Gastroesophageal sphincter (tissue), 4 donors: ENCODE measurements around the gene SLC6A16. TPM values are rescaled to one million over a fixed set of nuclear protein-coding genes. Genes with fewer than 3 reads are reported as not detected.

Experiments used
- ATAC-seq: fragments of 150-250 bp; one replicate; pipeline ENCODE4 v1.9.1; 2016; ENCODE audit warnings: mild to moderate bottlenecking, moderate library complexity
- H3K27ac ChIP-seq, 4 donors: fragments of 200-600 bp; sonication (generic) in 3 of 4; 1 replicate in 3 of 4; 2 replicates in 1 of 4; pipeline ENCODE4 v1.5.1; 2016 to 2019
- H3K27me3 ChIP-seq: fragments of 200-600 bp; sonication (generic); one replicate; pipeline ENCODE4 v1.5.1; 2019
- H3K36me3 ChIP-seq, 2 donors: fragments of 200-600 bp; sonication (generic); one replicate each; pipeline ENCODE4 v1.5.1; 2019; ENCODE audit warnings: control low read depth in 1 of 2
- H3K4me1 ChIP-seq, 3 donors: fragments of 200-600 bp; sonication (generic); 1 replicate in 2 of 3; 2 replicates in 1 of 3; pipeline ENCODE4 v1.5.1; 2016 to 2019; ENCODE audit warnings: control low read depth in 2 of 3
- H3K4me3 ChIP-seq, 2 donors: fragments of 200-600 bp; sonication (generic); one replicate each; pipeline ENCODE4 v1.5.1; 2019; ENCODE audit warnings: mild to moderate bottlenecking in 1 of 2, moderate library complexity in 1 of 2
- H3K9me3 ChIP-seq, 3 donors: fragments of 200-600 bp; sonication (generic); one replicate each; pipeline ENCODE4 v1.5.1; 2017 to 2019; ENCODE audit warnings: control low read depth in 2 of 3
- CTCF ChIP-seq, 4 experiments: fragments of 200-600 bp in 2 of 4; fragments of 450-650 bp in 2 of 4; sonication (generic) in 1 of 4; IDR thresholded peaks; one replicate each; pipeline ENCODE4 v1.5.1; 2017 to 2019; ENCODE audit warnings: antibody characterized with exemption in 4 of 4, mild to moderate bottlenecking in 2 of 4, moderate library complexity in 2 of 4
- EP300 ChIP-seq: sonication (generic); formaldehyde crosslinking; IDR thresholded peaks from one replicate; pipeline ENCODE4 v1.6.1; 2017; ENCODE audit warnings: antibody characterized with exemption, mild to moderate bottlenecking
- POLR2A ChIP-seq, 2 donors: fragments of 450-650 bp; IDR thresholded peaks; one replicate each; pipeline ENCODE4 v1.6.1; 2017; ENCODE audit warnings: antibody characterized with exemption in 2 of 2, mild to moderate bottlenecking in 2 of 2, moderate library complexity in 1 of 2
- POLR2AphosphoS5 ChIP-seq: sonication (generic); formaldehyde crosslinking; IDR thresholded peaks from one replicate; pipeline ENCODE4 v1.6.1; 2017; ENCODE audit warnings: antibody characterized with exemption
- WGBS, 2 donors: methylation state at CpG; one replicate each; pipeline ENCODE4 v1.1.5; 2018; ENCODE audit warnings: low coverage in 1 of 2; 5-methylcytosine and 5-hydroxymethylcytosine counted together
- total RNA-seq, 4 donors: library from RNA; depleted of rRNA; stranded (reverse); fragments of >200 nt; gene quantifications; one replicate each; pipeline ENCODE4 v1.1.0, GENCODE V29; 2016

The SLC6A16 gene
- total RNA-seq, 4 donors from 2014 or later, result 1.9 to 3.7 (median 2.5) TPM

DNA sequence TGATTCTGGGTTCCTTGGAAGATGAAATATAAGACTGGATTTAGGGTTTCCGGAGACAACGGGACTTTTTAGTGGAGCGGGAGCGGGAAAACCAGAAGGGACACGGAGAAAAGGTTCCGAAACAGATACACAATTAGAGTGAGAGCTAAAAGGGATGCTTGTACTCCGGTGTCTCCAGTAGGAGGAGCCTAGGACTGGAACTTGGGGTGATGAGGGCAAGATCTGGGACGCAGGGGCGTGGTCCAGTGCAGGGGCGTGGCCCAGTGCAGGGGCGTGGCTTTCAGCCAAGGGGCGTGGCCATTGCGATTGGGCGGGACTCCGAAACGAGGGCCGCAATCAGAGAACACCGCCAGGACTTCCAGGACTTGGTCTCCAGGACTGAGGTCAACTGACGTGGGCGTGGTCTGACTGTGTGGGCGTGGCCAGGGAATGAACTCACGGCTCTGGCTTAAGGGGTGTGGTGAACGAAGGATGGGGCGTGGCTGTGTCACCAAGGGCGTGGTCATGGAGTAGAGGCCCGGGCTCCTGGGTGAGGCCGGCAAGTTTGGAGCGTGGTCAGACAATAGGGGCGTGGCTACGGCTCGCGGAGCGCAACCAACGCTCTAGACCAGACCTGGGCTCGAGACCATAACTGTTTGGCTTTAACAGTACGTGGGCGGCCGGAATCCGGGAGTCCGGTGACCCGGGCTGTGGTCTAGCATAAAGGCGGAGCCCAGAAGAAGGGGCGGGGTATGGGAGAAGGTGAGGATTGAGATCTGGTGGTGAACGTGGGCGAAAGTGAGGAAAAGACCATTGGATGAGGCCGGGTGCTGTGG, 38.5 kb upstream of the SLC6A16 start, which contains the start of gene DKKL1:
TSS of gene DKKL1 (plus strand) at position 610 of the 815 bp plus-strand sequence. CDS start at position 732, 122 bp downstream.
- H3K9me3 ChIP-seq, result peaks cover 0 to 6% (median 0%) of the 10 kb centered on the region in 3 donors
- ATAC-seq, result peak; percentile 91
- H3K27ac ChIP-seq, result peak within 1 kb of the TSS; percentile 83 to 99 (median 94)
- peak within 1 kb of the TSS; percentile 57 to 79 for H3K4me3 ChIP-seq
- WGBS, 2 donors, result 1 to 2% methylated on average over 13 to 21 of the region's 46 CpGs
- H3K4me1 ChIP-seq, result peaks cover 0 to 46% (median 11%) of the 10 kb centered on the region in 3 donors
- H3K27me3 ChIP-seq, result no peaks in the 10 kb centered on the region
- H3K36me3 ChIP-seq, result peaks cover 0 to 17% of the 10 kb centered on the region in 2 donors
- TF ChIP-seq EP300 (no peak), POLR2A (IDR thresholded peaks at IDR 0.05) (peak; percentile 27 to 44), POLR2AphosphoS5 (peak; percentile 76), CTCF (IDR thresholded peaks at IDR 0.05) (peak in 3 of 4 experiments; percentile 30 to 48 (median 42))

- Histone ChIP-seq H3K4me1 (peaks cover 0 to 49% (median 11%) of the 10 kb centered on the region in 3 donors), H3K27me3 (no peaks in the 10 kb centered on the region), H3K9me3 (peaks cover 0 to under 1% (median 0%) of the 10 kb centered on the region in 3 donors), H3K36me3 (peaks cover 0 to 22% of the 10 kb centered on the region in 2 donors), H3K4me3 (peak overlapping the region; percentile 57 to 79), H3K27ac (peak overlapping the region; percentile 83 to 99 (median 94))
- TF ChIP-seq POLR2AphosphoS5, result no peak
- no peak for TF ChIP-seq POLR2A (IDR thresholded peaks at IDR 0.05)
- no peak for TF ChIP-seq CTCF (IDR thresholded peaks at IDR 0.05)
- no peak for TF ChIP-seq EP300
- 0% methylated on average over 6 of the region's 14 CpGs; no CpG with 5 or more reads in 1 of the 2 donors for WGBS, 2 donors
- no peak for ATAC-seq
Observed at GRCh38 chr19:49362929-49363267, 37.9 kb upstream of the SLC6A16 start.

DNA sequence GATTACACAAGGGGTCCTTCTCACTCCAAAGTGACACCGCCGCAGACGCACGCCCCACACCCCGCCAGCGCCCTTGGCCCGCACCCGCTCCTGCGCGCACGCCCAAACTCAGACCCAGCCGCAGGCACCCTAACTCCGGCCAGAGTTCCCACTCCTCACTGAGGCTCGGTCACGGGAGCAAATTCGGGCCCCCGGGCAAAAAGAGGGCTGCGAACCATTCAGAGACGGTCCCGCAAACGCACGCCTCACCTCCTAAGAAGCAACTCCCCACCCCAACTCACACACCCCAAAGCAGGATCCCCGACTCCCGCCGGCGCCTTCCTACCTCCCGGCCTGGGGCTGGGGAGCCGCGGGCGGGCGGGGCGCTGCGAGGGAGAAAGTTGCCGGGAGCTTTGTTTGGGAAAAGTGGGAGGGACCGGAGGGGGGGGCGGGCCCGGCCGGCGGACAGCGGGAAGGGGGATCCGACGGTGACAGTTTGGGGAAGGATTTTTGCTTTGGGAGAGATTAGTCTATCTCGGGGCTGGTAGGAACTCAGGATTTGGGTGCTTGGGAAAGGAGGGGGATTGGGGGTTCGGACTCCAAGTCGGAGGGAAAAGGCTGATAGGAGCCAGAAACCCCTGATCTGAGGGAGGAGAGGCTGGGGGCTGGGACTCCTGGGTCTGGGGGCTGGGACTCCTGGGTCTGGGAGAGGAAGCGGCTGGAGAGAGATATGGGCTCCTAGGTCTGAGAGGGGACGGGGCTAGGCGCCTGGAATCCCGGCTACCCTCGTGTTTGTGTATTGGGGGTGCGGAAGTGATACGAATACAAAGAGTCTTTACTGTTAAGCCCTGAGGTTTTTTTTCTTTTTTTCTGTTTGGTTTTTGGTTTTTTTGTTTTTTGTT, 37.3 kb upstream of the SLC6A16 start, which contains the start of gene TEAD2:
TSS of gene TEAD2 (minus strand) at position 369 of the 881 bp plus-strand sequence. CDS start 2,341 bp downstream, outside the sequence.
- Histone ChIP-seq H3K27me3 (no peaks in the 10 kb centered on the region), H3K4me1 (peaks cover 0 to 55% (median 11%) of the 10 kb centered on the region in 3 donors), H3K36me3 (peaks cover 0 to 28% of the 10 kb centered on the region in 2 donors), H3K9me3 (no peaks in the 10 kb centered on the region), H3K4me3 (peak within 1 kb of the TSS; percentile 57 to 79), H3K27ac (peak within 1 kb of the TSS; percentile 83 to 99 (median 94))
- no peak for TF ChIP-seq CTCF (IDR thresholded peaks at IDR 0.05)
- no peak for TF ChIP-seq EP300
- TF ChIP-seq POLR2A (IDR thresholded peaks at IDR 0.05), result peak in 1 of 2 donors; percentile 33
- TF ChIP-seq POLR2AphosphoS5, result peak; percentile 63
- WGBS, 2 donors, result 0 to 2% methylated on average over 11 to 12 of the region's 52 CpGs
- peak; percentile 28 for ATAC-seq

- Histone ChIP-seq H3K27ac (peak overlapping the region; percentile 83 to 99 (median 94)), H3K36me3 (peaks cover 0 to 36% of the 10 kb centered on the region in 2 donors), H3K4me1 (peaks cover 0 to 63% (median 11%) of the 10 kb centered on the region in 3 donors), H3K4me3 (peak overlapping the region; percentile 57 to 79), H3K9me3 (no peaks in the 10 kb centered on the region), H3K27me3 (no peaks in the 10 kb centered on the region)
- WGBS, 2 donors, result 3% methylated on average over 4 of the region's 27 CpGs; no CpG with 5 or more reads in 1 of the 2 donors
- TF ChIP-seq POLR2A (IDR thresholded peaks at IDR 0.05) (peak in 1 of 2 donors; percentile 31), POLR2AphosphoS5 (peak; percentile 76), CTCF (IDR thresholded peaks at IDR 0.05) (no peak)
- ATAC-seq, result peak; percentile 40
Observed at GRCh38 chr19:49361438-49362047, 36.6 kb upstream of the SLC6A16 start.
